Measurements from ENCODE around the gene MAPKAPK2.

The MAPKAPK2 gene

DNA sequence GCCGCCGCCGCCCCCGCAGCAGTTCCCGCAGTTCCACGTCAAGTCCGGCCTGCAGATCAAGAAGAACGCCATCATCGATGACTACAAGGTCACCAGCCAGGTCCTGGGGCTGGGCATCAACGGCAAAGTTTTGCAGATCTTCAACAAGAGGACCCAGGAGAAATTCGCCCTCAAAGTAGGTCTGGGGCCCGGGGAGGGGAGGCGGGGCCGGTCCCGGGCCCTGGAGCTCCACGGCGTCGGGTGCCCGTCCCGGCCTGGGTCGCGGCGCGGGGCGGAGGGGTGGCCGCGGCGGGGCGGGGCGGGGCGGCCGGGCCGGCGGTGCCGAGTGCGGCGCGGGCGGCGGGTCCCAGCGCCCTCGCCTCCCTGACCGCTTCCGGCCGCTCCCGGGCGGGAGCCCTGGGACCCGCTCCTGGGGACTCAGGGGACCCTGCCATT lies 646 bp downstream of the MAPKAPK2 start:
- no peak for DNase-seq

DNA sequence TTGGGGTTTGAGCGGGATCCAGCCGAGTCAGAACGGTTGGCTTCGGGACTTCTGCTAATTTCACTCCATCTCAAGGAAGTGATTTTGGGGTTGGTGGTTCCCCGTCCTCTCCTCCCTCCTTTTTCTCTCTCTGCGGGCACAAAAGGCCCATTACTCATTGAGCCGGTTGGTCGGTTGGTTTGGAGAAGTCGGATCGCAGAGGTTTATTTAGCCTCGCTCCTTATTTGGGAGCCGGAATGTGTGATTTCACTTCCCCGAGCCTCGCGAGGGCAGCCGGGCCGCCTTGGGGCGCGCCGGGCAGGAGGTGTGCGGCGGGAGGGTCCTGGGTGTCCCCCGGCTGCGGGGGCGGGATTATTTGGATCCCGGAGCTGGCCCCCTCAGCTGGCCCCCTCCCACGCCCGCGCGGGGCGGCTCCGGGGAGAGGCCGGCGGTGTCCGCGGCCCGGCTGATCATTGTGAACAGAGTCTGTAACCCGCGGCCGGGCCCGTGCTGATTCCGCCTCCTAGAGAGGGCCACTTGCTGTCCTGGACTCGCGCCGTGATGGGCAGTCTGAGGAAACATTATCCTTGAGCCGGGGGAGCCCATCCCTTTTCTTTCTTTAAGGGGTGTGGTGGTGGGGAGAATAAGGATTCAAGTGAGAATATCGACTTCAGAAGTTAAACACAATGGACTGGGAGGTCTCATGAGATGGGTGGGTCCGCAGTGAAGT lies 1.2 kb downstream of the MAPKAPK2 start:
- peak; percentile 83 for DNase-seq

DNA sequence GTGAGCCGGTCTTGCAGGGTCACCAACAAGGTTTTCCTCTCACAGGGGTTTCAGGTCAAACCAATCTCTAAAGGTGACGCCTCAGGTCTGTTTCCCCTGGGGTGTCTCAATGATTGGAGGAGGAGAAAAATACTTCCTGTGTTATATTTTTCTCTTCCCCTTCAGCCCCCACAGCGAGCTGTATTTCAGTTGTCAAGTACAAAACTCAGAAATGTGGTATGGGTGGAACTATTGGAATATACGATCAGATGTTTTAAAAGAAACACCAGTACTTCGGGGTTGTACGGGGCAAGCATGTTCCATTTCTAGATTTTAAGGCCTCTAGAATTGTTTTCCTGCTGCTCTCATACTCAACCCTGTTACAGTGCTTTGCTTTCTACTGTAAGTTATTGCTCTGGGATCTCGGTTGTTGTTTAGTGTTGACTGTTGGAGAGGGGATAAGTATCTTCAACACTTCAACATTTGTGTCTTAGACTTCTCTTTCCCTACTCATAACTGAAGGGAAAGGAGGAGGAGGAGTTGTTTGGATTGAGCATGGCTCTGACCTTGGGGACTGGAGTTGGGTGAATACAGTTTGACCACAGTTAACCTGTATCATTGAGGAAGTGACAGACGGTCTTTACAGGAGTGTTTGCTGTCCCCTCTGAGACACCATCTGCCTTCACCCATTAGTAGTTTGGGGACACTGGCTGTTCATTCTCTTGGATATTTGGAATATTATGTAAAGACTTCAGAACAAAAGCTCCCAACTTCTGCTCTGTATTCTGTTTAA lies 2.0 kb downstream of the MAPKAPK2 start:
- no peak for DNase-seq

DNA sequence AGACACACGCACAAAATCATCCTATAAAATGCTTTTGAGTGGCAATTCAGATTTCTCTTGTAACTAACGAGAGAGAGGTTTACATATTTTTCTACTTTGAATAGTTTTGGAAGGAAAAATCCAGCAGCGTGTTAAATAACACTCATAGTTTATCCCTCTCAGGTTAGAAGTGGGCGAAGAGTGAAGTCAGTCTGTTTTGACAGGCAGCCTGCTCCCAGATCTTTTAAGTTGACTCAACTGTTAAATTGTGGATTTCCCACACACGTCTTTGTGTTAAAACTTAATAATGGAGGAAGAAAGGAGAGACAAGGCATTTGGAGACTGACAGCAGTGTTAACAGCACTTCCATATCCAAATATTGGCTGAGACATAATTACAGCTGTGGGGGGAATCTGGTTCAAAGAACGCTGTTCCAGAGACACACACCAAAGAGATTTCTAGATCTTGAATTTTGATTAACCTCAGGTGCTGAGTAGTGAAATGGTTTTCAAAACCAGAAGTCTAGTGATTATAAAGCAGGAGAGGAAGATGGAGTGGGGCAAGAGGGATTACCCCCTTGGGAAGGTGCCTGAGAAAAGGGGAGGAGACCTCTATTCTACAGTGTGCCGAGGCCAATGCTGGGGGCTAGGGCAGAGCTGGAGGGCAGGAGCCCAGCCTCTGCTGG lies 2.7 kb downstream of the MAPKAPK2 start:
- DNase-seq: no peak

DNA sequence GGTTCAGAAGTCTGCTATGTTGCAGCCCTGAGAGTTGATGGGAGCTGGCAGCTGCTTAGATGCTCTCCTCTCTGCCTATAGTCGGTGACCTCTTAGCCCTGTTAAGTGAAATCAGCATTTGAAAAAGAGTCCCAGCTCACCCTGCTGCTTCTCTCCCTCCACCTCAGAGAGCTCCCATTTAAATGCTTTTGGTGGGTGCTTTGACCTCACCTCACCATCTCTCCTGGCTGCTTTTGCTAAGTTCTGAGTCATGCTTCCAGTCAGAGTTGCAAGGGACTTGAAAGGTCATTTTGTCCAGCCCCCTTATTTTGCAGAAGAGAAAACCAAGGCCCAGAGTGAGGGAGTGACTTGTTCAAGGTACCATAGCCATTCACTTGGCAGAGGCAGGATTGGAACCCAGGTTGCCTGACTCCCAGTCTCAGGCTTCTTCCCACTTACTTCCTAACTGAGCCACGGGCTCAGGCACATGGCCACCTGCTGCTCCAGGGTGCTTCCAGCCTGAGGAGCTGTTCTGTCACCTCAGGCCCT lies 3.3 kb downstream of the MAPKAPK2 start:
- DNase-seq: peak; percentile 39

DNA sequence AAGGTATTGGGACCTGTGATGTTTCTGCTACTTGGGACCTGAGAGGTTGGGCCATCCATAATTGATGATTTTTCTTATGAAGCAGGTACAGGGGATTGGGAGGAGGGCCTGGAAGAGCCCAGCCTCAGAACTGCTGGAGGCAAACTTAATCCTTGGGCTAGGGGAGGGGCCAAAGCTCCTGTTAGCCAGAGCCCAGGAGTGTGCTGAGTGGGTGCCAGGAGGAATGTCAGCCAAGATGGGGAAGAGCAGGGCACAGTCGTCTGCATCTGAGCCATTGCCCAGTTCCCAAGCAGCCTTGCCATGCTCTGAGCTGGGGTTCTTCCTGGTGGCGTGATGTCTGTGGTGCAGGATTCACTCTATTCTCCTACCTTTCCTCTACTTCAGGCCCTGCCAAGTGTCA lies 5.8 kb downstream of the MAPKAPK2 start:
- no peak for DNase-seq

DNA sequence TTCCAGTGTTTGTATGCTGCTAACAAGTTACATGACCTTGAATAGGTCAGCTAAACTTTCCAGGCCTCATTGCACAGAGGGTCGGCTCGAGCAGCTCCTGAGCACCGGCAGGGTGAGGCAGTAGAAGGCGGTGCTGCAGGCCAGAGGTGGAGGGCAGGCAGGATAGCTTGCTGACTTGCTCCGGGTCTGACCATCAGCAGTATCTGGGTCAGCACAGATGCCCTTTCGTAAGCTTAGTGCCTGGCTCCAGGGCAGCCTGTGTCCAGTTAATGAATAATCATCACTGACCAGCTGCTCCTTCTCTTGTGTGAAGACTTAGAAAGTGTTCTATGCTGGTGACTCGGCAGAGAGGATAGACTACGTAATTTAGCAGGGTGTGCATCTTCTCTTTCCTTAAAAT lies 6.9 kb downstream of the MAPKAPK2 start:
- no peak for DNase-seq

DNA sequence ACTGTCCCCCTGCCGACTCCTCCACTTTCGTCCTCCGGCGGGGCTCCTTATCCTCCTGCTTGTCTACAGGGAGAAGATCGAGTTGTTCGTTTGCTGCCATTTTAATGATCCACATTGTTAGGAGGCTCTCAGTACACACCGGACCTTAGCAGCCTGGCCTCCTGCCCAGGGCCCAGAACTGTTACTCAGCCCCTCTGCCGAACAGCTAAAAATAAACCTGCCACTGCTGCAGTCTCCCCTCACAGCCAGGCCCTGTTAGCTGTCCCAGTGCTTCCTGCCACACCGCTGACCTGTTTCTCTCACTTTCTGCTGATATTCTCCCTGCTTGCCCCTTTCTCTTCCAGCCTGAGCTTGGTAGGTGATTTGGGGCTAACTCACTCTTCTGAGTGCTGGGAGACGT lies 8.3 kb downstream of the MAPKAPK2 start:
- peak; percentile 80 for DNase-seq

DNA sequence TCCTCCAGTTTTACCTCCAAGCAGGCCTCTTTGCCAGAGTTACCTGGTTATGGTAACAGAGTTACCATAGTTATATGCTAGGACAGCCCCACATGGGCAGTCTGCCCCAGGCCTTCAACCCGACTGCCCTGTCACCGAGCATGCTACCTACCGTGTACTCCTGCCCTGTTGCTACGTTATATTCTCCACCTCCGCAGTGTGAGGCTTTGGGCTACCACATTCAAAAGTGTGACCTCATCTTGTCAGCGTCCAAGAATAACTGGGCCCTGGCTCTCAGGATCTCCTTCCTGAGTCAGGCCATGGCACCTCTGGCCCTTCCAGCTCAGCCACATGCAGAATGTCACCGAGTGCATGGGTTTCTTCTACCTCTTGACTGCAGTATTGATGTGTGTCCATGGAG lies 8.9 kb downstream of the MAPKAPK2 start:
- no peak for DNase-seq

DNA sequence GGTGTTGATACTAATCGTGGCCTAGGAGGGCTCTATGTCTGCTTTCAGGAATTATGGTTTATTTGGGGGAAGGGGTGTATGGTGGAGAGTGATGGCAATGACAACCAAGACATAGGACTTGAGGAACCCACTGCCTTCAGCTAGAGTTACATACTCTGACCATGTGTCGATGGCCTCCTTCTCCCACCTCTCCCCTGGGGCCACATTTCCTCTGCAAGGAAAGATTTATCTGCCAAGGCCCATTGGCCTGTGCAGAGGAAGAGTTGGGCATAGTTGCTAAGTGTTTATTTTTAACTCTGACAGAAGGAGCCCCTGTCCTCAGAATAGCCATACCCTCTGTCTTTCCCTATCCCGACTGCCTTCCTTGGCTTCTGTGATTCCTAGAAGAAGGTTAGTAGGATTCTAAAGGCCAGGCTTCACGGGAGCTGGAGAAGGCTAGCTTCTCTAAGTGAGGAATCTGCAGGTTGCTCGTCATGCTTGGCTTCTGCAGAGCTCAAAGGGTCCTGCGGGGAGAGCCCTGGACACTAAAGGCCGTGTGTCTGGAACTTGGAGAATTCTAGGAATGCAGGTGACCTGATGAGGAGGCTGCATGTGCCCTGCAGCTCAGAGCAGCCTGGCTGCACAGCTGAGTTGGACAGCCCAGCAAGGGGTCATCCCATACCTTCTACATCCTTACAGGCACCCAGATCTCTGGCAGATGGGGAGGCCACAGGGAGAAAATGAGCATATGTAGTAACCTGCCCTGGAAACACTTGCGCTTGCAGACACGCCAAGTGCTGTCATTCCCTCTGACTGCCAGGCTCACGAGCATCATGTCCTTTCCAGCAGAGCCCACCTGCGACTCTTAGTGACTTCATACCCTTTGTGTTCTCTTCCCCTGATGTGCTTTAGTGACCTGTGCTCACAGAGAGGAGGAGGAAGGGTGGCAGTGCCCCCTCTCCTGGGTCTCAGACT lies 9.7 kb downstream of the MAPKAPK2 start:
- no peak for DNase-seq

DNA sequence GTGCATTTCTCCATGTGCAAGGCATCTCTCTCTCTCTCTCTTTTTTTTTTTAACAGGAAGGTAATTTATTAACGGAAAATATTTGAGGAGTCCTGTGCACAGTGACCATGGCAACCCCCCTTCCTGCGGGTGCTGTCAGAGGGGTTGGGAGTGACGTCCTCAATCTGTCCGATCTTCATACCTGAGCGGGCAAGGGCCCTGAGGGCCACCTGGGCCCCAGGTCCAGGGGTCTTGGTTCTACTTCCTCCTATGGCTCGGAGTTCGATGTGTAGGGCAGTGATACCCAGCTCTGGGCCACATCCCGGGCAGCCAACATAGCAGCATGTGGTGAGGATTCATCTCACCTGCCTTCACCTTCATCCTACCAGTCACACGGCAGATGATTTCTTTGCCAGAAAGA lies 11.0 kb downstream of the MAPKAPK2 start:
- DNase-seq: no peak

DNA sequence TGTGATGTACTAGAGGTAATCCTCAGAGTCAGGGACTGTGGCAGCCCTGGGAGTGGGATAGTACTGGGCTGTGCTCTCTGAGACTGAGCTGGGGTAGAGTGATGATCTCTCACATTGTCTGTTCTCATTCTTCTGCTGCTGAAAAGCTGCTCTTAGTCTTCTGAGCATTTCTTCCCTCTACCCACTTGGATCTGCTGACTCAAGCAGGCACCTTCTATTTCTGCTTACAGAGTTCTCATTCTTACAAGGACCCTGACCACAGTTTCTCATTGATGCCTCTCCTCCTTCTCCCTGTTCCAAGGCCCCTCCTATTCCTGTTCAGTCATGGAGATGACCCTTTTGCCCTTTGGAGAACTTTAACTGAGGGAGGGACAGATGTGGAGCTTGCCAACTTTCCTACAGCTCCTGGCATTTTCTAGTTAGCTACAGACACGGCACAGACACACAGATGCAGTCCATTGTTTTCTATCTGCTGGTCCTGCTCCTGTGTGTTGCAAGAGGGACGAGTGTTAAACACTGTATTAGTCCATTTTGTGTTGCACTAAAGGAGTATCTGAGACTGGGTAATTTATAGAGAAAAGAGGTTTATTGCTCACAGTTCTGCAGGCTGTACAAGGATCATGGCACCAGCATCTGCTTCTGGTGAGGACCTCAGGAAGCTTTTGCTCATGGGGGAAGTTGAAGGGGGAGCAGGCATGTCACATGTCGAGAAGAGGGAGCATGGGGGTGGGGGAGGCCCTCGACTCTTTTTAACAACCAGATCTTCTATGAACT lies 12.3 kb downstream of the MAPKAPK2 start:
- no peak for DNase-seq

DNA sequence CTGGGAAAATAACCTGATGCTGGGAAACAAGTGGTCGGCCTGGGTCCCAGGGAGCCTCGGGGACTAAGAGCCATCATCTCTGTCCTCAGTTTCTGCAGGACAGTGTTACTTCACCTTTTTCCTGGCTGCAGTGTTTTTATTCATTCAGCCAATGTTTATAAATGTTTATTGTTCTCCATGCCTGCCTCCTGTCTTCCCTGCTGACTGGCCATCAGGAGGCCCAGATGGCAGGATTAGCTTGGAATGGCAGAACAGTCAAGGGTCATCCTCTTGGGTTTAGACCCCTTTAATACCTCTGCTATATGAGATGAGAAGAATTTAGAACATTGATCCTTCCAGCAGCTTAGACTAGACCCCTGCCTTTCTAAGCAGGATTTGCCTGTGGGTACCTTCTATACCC lies 13.3 kb downstream of the MAPKAPK2 start:
- no peak for DNase-seq

DNA sequence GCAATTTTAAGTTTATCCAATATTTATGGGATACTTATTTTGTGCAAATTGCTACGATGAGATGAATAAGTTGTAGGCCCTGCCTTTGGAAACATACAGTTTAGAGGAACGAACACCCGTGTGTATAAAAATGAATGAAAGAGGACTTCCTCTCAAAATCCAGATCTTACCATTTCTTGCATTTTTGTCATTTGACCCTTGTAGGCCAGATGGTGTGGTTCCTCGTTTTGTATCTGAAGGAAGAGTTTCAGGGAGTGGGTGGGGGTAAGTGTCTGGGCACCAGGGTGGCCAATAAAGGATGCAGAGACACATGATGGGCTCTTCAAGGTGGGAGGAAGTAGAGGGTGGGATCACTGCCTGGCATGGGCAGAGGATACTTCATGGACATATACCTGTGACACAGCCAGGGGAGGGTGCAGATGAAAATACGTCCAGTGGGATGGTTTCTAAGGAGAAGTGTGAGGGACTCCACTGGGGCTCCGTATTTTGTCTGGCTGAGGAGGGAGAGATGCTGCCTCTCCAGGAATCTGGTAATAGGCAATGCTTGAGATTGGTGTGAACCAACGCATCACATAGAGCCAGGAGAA lies 14.4 kb downstream of the MAPKAPK2 start:
- DNase-seq: no peak

DNA sequence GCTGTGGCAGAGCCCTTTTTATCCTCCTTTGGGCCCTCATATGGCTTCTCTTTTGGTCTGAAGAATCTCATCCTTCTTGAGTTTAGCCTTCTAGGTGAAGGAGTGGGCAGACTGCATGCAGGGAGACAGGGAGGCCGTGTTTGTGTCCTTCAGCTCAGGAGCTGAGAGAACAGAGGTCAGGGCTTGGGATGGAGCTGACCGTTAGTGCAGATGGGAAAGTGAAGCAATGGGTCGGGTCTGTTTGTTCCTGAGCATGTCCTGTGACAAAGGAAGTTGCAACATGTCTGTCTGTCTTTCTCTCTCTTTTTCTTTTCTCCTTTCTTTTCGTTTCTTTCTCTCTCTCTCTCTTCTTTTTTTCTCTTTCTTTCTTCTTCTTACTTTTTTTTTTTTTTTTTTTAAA lies 14.9 kb downstream of the MAPKAPK2 start:
- DNase-seq: no peak

DNA sequence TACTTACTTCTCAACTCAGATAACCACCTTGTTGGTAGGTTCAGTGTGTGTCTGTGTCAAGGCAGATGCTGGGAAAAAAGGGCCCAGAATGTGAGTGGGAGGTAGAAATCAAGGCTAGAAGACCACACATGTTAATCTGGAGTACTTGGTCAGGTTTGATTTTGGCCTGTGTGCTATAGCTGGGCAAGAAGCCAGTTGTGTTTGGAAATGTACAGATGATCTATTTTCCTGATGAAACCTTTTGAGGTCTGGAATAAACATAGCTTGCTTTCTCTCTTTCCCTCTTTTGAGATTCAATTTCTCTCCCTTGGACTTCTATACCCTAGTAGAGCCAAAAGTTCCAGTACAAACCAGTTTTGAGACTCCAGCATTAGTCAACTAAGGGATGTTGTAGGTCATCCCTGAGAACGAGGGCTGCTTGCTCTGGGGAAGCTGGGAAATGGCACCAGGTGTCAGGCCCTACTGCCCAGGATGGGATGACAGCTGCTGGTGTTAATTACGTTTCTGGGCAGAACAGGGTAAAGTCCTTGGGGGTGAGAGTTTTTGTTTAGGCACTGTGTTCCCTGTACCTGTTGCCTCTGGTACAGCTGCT lies 15.8 kb downstream of the MAPKAPK2 start:
- no peak for DNase-seq

DNA sequence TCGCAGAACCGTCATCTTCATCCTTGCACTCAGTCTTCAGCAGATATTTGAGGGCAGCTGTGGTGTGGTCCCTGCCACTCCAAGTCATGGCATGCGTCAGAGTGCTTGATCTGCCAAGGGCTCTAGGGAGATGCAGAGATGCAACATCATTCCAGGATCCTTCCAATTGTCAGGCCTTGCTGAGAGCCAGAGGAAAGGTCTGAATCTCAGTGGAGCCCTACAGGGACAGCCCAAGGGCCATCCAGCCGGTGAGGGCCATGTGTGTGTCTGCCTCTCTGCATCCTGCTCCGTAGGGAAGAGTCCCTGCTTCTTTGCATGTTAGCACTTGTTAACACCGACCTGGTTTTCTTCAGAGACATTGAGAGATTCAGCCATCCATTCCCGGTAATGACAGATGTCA lies 17.6 kb downstream of the MAPKAPK2 start:
- no peak for DNase-seq

DNA sequence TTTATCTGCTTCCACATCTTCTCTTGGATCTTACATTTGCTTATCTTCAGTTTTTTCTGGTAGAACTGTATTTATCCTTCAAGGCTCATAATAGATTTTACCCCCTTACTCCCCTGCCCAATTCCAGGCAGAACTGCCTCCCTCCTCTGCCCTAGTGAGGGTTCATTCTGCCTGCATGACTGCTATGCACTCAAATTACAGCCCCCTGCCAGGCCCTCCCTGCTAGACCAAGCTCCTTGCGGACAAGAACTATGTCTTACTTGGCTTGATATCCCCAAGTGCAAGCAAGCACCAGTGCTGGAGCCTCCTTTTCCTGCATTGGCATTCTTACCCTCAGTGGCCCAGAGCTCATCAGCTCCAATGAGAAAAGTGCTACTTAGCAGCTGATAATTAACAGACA lies 18.1 kb downstream of the MAPKAPK2 start:
- no peak for DNase-seq

DNA sequence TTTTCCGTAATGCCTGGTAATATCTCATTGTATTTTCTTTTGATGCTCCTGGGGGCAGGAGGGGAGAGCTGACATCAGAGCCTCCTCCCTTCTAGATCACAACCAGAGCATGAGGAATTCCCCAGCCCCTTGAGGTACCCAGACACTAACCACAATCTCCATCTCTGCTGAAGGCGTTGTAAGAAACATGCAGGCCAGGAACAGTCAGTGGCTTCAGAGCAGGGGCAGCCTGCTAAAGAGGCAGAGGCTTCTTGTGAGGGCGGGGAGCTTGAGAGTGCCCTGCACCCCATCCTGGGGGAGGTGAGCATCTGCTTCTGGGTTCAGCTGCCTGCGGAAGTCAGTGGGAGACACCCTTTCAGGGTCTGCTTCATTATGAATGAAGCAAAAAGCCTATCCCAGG lies 19.0 kb downstream of the MAPKAPK2 start:
- DNase-seq: peak; percentile 52

DNA sequence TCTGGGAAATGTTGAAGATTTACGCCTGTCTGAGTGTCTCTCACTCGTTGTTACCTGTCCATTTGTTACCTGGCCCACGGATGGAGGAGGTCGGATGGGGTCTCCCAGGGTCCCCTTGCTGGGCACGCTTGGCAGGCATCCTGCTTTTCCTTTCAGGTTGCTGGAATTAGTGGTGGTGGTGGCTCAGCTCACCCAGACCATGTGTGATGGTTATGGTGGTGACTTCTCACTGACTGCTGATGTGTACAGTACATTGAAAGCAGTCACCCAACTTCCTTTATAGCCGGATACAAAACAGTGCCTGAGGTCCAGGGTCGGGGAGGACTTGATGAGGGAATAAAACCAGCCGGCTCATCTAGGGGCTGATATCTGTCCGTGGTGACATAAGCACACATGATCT lies 19.5 kb downstream of the MAPKAPK2 start:
- no peak for DNase-seq

DNA sequence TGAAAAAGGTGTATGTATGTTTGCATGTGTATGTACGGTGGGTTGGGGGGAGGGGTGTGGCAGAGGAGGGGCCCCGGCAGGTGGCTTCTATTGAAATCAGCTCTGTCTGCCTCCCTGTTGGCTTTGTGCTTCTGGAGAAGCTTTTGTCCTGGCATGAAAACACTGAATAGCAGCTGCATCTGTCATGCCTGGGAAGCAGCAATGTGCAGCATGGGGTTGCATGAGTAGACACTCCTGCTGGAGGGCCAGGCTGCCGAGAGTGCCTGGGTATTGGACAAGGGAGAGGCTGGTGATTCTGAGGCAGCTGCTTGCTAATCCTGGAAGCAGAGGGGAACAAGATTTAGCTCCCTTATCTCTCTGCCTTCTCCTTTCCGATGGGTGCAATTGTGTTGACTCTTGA lies 20.5 kb downstream of the MAPKAPK2 start:
- DNase-seq: peak; percentile 72
